HG02763 (cell line): ENCODE results near the gene PDLIM4.

Source experiments
- ATAC-seq: cut with Tn5 transposase; IDR thresholded peaks from one replicate; pipeline ENCODE4 v1.9.1; 2021; ENCODE audit warnings: mild to moderate bottlenecking, moderate library complexity; ENCODE audit not compliant: unreplicated experiment

Gene PDLIM4

GRCh38 chr5:132301344-132302271, 44.1 kb downstream of the PDLIM4 start:
- no peak for ATAC-seq

GRCh38 chr5:132302413-132302812, 44.9 kb downstream of the PDLIM4 start:
- ATAC-seq = no peak

- ATAC-seq = no peak
Observed at GRCh38 chr5:132303589-132303988, 46.1 kb downstream of the PDLIM4 start.

- no peak for ATAC-seq
Observed at GRCh38 chr5:132305420-132305819, 47.9 kb downstream of the PDLIM4 start.

GRCh38 chr5:132308701-132309100, 51.2 kb downstream of the PDLIM4 start:
- ATAC-seq = no peak

- no peak for ATAC-seq
Observed at GRCh38 chr5:132309679-132310078, 52.2 kb downstream of the PDLIM4 start.

- no peak for ATAC-seq
Observed at GRCh38 chr5:132310141-132310834, 52.8 kb downstream of the PDLIM4 start.

- no peak for ATAC-seq
Observed at GRCh38 chr5:132313366-132313765, 55.9 kb downstream of the PDLIM4 start.

- ATAC-seq = no peak
Observed at GRCh38 chr5:132313961-132314432, 56.5 kb downstream of the PDLIM4 start.

- ATAC-seq = no peak
Observed at GRCh38 chr5:132315529-132316067, 58.1 kb downstream of the PDLIM4 start.

- no peak for ATAC-seq
Observed at GRCh38 chr5:132319975-132320374, 62.5 kb downstream of the PDLIM4 start.

GRCh38 chr5:132321109-132321721, 63.7 kb downstream of the PDLIM4 start:
- ATAC-seq = no peak

GRCh38 chr5:132322266-132322665, 64.8 kb downstream of the PDLIM4 start:
- ATAC-seq = no peak
